CD4-positive, alpha-beta T cell (primary cell): ENCODE data around the gene PPP6R2. TPM values are rescaled to one million over a fixed set of nuclear protein-coding genes. Genes with fewer than 3 reads are reported as not detected.

Experiments
- ATAC-seq: fragments of 200-7000 bp; cut with Tn5 transposase; one replicate; pipeline ENCODE4 v1.10.0; 2022; ENCODE audit warnings: mild to moderate bottlenecking; ENCODE audit not compliant: poor library complexity
- CTCF ChIA-PET: fragments of 350-600 bp; sonication (Branson Sonifier 250); formaldehyde crosslinking; loops from one replicate; lab custom pipeline; 2021; ENCODE audit warnings: antibody characterized with exemption, inconsistent platforms; lab: Charles Lee
- POLR2A ChIA-PET: fragments of 350-600 bp; sonication (Branson Sonifier 250); formaldehyde crosslinking; loops from one replicate; lab custom pipeline; 2021; ENCODE audit warnings: antibody characterized with exemption, inconsistent platforms; lab: Charles Lee
- DNase-seq, 14 experiments: peaks; one replicate each; pipeline ENCODE4 v3.0.0-alpha.2; 2013 to 2020; ENCODE audit warnings: mixed read lengths in 2 of 14
- H3K27ac ChIP-seq, 2 donors: one replicate each; pipeline versions ENCODE4 v1.5.1 to v1.7.0; 2013; ENCODE audit warnings: low read length in 2 of 2, low read depth in 1 of 2, mild to moderate bottlenecking in 1 of 2
- H3K27me3 ChIP-seq, 2 experiments: 1 replicate in 1 of 2; 2 replicates in 1 of 2; pipeline versions ENCODE4 v1.6.1 to v1.7.0; 2013; ENCODE audit warnings: low read length in 2 of 2, control low read depth in 1 of 2, mild to moderate bottlenecking in 1 of 2, moderate library complexity in 1 of 2; ENCODE audit not compliant: insufficient read depth in 2 of 2, control insufficient read depth in 1 of 2
- H3K36me3 ChIP-seq: one replicate; pipeline ENCODE4 v1.6.1; 2013; ENCODE audit warnings: low read length, control low read depth; ENCODE audit not compliant: insufficient read depth
- H3K4me1 ChIP-seq: one replicate; pipeline ENCODE4 v1.6.1; 2013; ENCODE audit warnings: low read length, control low read depth; ENCODE audit not compliant: insufficient read depth
- H3K4me3 ChIP-seq: one replicate; pipeline ENCODE4 v1.5.1; 2013; ENCODE audit warnings: mild to moderate bottlenecking, low read length, moderate library complexity
- H3K9me3 ChIP-seq, 2 experiments: 1 replicate in 1 of 2; 2 replicates in 1 of 2; pipeline versions ENCODE4 v1.6.1 to v1.7.0; 2013; ENCODE audit warnings: low read length in 2 of 2, mild to moderate bottlenecking in 2 of 2, control low read depth in 1 of 2, moderate library complexity in 1 of 2; ENCODE audit not compliant: control insufficient read depth in 1 of 2, insufficient read depth in 1 of 2
- H3K27ac Mint-ChIP-seq: one replicate; pipeline ENCODE4 v1.8.0; 2020; ENCODE audit warnings: mixed read lengths
- H3K27me3 Mint-ChIP-seq: one replicate; pipeline ENCODE4 v1.8.0; 2021; ENCODE audit warnings: mixed read lengths
- H3K36me3 Mint-ChIP-seq: one replicate; pipeline ENCODE4 v1.8.0; 2021; ENCODE audit warnings: low read depth, mixed read lengths
- H3K4me1 Mint-ChIP-seq: one replicate; pipeline ENCODE4 v1.8.0; 2021; ENCODE audit warnings: low read depth, mixed read lengths
- H3K4me3 Mint-ChIP-seq: one replicate; pipeline ENCODE4 v1.8.0; 2020; ENCODE audit warnings: mild to moderate bottlenecking, mixed read lengths
- H3K9me3 Mint-ChIP-seq: one replicate; pipeline ENCODE4 v1.8.0; 2020; ENCODE audit warnings: mixed read lengths
- CTCF ChIP-seq: fragments of 200-600 bp; IDR thresholded peaks from one replicate; pipeline ENCODE4 v1.8.0; 2022; ENCODE audit warnings: antibody characterized with exemption, mild to moderate bottlenecking
- intact Hi-C, 2 experiments: fragments of 100-400 bp; cut with DNase I in 1 of 2; cut with micrococcal nuclease in 1 of 2; formaldehyde crosslinking; loops; one replicate each; pipeline versions ENCODE4 v1.15.1 to v1.9.0; 2023 to 2025; cut with DNase I, micrococcal nuclease
- total RNA-seq, 174 experiments: library from RNA in 2 of 174; stranded (reverse) in 2 of 174; gene quantifications; one replicate each; pipeline ENCODE4 v1.2.3 and lab custom pipeline; 2021 to 2026

PPP6R2 gene
- total RNA-seq, 2 experiments from 2014 or later = 47.1 to 48.0 TPM

- H3K27ac ChIP-seq = no peak overlapping the region
- peaks cover 0 to 3% of the 10 kb centered on the region in 2 experiments for H3K9me3 ChIP-seq
- Mint-ChIP-seq H3K9me3 (no peaks in the 10 kb centered on the region), H3K27me3 (peaks cover 9% of the 10 kb centered on the region), H3K36me3 (no peaks in the 10 kb centered on the region), H3K4me1 (peaks cover 16% of the 10 kb centered on the region), H3K27ac (no peak overlapping the region), H3K4me3 (no peak overlapping the region)
- no peak overlapping the region for H3K4me3 ChIP-seq
- intact Hi-C loops = no loop called here
- TF ChIP-seq CTCF = no peak
- ATAC-seq (no peak), DNase-seq (no peak)
- CTCF ChIA-PET = no interaction called here
- H3K4me1 ChIP-seq = peaks cover 38% of the 10 kb centered on the region
- POLR2A ChIA-PET = no interaction called here
- peaks cover 8 to 20% of the 10 kb centered on the region in 2 experiments for H3K27me3 ChIP-seq
- peaks cover 2% of the 10 kb centered on the region for H3K36me3 ChIP-seq
Observed at GRCh38 chr22:50310949-50311444, 32.1 kb upstream of the PPP6R2 start.

GRCh38 chr22:50311606-50312351, 31.3 kb upstream of the PPP6R2 start:
- intact Hi-C loops = no loop called here
- Mint-ChIP-seq H3K36me3 (no peaks in the 10 kb centered on the region), H3K4me3 (no peak overlapping the region), H3K9me3 (no peaks in the 10 kb centered on the region), H3K27me3 (peaks cover 5% of the 10 kb centered on the region), H3K27ac (no peak overlapping the region), H3K4me1 (peaks cover 16% of the 10 kb centered on the region)
- Histone ChIP-seq H3K4me1 (peaks cover 31% of the 10 kb centered on the region), H3K4me3 (no peak overlapping the region), H3K9me3 (peaks cover 0 to under 1% of the 10 kb centered on the region in 2 experiments), H3K27me3 (peaks cover 4 to 12% of the 10 kb centered on the region in 2 experiments), H3K36me3 (peaks cover 2% of the 10 kb centered on the region), H3K27ac (no peak overlapping the region)
- no peak for ATAC-seq
- DNase-seq = no peak
- TF ChIP-seq CTCF = no peak
- ChIA-PET CTCF (no interaction called here), POLR2A (no interaction called here)

- Histone ChIP-seq H3K36me3 (peaks cover 2% of the 10 kb centered on the region), H3K27me3 (peaks cover 2 to 7% of the 10 kb centered on the region in 2 experiments), H3K4me3 (no peak overlapping the region), H3K4me1 (peaks cover 27% of the 10 kb centered on the region), H3K27ac (no peak overlapping the region), H3K9me3 (no peaks in the 10 kb centered on the region)
- peaks cover 16% of the 10 kb centered on the region for H3K4me1 Mint-ChIP-seq
- intact Hi-C loops = no loop called here
- TF ChIP-seq CTCF = no peak
- no peaks in the 10 kb centered on the region for H3K9me3 Mint-ChIP-seq
- CTCF ChIA-PET = no interaction called here
- no peaks in the 10 kb centered on the region for H3K36me3 Mint-ChIP-seq
- POLR2A ChIA-PET = no interaction called here
- peaks cover 5% of the 10 kb centered on the region for H3K27me3 Mint-ChIP-seq
- H3K27ac Mint-ChIP-seq = no peak overlapping the region
- DNase-seq = no peak
- no peak overlapping the region for H3K4me3 Mint-ChIP-seq
- ATAC-seq = no peak
Observed at GRCh38 chr22:50312371-50312770, 30.8 kb upstream of the PPP6R2 start.
